ENCODE results near the gene SLC17A5.
"Not testable (repeated sequence)": the region's sequence is repeated elsewhere in the genome, so short reads cannot be mapped to it uniquely, and the experiment has no call there.

SLC17A5 gene

DNA sequence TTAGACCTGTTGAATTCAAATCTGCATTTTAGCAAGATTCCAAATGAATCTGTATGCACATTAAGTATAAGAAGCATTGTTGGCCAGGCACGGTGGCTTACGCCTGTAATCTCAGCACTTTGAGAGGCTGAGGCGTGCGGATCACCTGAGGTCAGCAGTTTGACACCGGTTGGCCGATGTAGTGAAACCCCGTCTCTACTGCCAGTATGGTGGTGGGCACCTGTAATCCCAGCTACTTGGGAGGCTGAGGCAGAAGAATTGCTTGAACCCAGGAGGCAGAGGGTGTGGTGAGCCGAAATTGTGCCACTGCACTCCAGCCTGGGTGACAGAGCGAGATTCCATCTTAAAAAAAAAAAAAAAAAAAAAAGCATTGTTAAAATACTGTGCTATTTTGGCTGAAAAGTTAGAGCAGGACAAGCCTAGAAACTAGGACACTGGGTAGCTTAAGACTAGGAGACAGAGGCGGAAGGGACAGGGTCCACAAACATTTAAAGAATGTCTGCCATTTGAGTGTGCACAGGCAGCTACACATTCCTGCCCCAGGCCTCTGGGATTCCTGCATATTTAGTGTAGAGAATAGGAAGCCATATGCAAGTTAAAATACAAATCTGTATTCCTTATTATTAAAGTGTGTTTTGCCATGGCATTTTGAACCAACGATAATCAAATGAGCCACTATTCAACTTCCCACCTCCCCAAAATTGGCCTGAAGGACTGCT lies 87.9 kb downstream of the SLC17A5 start:
- no peak for DNase-seq

DNA sequence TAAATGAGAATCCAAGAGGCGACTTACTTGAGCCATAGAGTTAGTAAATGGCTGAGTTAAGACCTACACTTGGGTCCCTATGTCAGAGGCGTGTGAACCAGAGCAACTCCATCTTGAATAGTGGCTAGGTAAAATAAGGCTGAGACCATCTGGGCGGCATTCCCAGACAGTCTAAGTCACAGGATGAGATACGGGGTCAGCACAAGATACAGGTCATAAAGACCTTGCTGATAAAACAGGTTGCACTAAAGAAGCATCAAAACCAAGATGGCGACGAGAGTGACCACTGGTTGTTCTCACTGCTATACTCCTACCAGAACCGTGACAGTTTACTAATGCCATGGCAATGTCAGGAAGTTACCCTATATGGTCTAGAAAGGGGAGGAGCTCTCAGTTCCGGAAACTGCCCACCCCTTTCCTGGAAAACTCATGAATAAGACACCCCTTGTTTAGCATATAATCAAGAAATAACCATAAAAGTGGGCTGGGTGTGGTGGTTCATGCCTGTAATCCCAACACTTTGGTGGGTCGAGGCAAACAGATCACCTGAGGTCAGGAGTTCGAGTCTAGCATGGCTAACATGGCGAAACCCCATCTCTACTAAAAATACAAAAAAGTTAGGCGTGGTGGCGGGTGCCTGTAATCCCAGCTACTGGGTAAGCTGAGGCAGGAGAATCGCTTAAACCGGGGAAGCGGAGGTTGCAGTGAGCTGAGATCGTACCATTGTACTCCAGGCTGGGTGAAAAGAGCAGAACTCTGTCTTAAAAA lies 89.0 kb downstream of the SLC17A5 start:
- no peak for DNase-seq

DNA sequence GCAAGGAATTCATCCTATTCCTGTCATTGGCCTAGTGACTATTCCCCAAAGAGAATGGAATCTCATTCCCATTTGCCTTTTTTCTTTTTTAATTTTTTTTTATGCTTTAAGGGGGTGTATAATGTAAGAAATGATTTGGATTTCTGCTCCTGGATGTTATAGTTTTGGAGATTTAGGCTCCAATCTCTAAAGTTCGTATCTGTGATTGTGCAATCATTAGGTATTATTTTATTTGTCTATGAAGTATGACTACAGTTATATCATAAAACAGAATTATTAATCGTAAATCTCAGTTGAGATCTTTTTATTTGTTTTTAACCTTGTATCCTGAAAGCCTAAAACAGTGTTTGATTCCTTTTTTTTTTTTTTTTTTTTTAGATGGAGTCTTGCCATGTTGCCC lies 91.2 kb downstream of the SLC17A5 start:
- DNase-seq = no peak

DNA sequence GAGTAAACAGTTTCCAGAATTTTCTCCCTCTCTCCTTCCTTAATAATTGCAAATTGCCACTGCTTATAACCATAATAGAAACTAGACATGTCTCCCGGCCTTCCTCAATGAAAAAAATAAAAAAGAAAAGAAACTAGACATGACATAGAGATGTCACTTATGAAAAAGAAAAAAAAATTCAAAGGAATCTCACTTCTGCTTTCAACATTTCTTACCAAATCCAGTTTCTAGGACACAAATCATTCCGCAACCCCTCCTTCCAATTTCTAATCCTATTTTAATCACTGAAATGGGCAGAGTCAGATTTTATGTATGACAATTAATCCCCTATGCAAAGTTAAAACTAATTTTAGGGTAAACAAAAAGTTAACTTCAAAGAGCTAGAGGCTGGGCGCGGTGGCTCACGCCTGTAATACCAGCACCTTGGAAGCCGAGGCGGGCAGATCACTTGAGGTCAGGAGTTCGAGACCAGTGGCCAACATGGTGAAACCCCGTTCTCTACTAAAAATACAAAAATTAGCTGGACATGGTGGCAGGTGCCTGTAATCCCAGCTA lies 92.9 kb downstream of the SLC17A5 start:
- no peak for DNase-seq

DNA sequence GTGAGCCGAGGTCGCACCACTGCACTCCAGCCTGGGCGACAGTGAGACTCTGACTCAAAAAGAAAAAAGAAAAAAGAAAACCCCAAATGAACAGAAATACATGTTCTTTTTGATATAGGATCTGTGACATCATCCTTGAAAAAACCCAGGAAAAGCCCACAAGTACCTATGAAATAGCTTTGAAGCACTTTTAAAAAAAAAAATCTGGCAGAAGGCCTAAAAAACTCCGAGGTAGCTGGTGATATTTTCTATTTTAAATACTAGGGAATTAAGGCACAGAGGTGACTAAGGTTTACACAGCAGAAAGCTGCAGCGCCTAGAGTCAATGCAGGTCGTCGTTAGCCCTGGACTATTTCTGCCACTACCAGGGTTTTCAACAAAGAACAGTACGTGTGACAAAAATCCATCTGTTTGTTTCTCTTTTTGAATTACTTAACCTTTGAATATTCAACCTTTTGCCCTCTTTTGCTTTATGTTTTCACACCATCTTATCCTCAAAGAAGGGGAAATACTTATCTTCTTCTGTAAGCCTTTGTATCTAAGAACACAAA lies 93.5 kb downstream of the SLC17A5 start:
- DNase-seq = no peak

DNA sequence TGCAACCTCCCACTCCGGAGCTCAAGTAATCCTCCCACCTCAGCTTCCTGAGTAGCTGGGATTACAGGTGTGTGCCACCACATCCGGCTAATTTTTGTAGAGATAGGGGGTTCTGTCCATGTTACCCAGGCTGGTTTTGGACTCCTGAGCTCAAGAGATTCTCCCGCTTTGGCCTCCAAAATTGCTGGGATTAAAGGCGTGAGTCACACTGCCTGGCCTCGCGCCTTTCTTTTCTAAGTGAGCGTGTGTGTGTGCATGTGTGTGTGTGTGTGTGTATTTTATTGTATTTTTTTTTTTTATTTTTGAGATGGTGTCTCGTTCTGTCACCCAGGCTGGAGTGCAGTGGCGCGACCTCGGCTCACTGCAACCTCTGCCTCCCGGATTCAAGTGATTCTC lies 94.4 kb downstream of the SLC17A5 start:
- DNase-seq = not testable (repeated sequence)

DNA sequence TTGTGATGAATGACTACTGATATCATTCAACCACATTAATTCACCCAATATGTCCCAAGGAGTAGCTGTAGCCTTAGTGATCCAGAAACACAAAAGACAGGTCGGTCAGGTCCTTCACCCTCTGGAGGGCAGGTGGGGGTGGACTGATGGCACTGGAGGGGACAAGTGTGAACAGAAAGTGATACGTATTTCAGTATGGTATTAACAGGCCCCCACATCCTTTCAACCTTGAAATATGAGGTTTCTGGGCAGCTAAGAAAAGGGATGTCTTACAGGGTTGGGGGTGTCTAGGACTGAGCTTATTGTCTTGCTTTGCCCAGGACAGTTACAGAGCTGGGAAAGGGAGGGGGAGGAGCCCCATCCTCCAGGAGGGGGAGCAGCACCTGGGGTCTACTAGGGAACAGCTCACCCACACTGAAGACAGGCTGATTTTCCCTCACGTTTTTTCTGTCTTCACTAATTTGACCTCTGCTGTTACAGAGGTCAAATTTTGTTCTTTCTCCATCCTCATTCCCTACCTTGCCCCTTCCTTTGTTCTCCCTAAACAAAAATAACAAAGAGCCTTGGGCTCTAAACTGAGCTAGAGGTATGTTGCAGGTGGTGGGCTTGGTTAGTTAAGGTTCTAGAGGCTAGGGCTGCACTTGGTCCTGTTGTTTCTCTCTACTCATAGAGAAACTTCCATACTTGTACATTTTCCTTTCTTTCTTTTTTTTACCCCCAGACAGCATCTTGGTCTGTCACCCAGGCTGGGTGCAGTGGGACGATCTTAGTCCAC lies 95.0 kb downstream of the SLC17A5 start:
- DNase-seq = no peak

DNA sequence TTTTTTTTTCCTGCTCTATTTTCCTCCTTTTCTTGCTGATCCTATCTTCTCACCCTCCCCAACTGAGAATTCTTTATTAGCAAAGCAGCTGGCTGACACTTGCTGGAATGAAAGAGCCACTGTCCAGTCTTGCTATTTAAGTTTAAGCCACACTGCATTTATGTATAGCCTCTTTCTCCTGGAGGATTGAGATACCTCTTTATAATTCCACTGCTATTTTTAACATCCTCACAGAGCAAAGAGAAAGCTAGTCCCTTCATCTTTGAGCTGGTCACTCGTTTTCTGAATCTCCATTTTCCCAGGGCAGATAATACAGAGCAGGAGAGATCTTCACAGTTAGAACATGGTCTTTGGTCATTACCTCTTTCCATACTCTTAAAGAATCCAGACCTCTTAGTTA lies 97.0 kb downstream of the SLC17A5 start:
- DNase-seq = no peak

DNA sequence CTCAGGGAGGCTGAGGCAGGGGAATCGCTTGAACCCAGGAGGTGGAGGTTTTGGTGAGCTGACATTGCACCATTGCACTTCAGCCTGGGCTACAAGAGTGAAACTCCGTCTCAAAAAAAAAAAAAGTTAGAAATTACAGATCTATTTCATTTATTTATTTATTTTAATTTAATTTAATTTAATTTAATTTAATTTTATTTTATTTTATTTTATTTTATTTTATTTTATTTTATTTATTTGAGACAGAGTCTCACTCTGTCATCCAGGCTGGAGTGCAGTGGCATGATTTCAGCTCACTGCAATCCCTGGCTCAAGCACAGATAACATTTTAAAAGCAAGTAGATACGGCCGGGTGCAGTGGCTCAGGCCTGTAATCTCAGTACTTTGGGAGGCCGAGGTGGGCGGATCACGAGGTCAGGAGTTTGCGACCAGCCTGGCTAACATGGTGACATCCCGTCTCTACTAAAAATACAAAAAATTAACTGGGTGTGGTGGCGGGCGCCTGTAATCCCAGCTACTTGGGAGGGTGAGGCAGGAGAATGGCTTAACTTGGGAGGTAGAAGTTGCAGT lies 98.3 kb downstream of the SLC17A5 start:
- not testable (repeated sequence) for DNase-seq

DNA sequence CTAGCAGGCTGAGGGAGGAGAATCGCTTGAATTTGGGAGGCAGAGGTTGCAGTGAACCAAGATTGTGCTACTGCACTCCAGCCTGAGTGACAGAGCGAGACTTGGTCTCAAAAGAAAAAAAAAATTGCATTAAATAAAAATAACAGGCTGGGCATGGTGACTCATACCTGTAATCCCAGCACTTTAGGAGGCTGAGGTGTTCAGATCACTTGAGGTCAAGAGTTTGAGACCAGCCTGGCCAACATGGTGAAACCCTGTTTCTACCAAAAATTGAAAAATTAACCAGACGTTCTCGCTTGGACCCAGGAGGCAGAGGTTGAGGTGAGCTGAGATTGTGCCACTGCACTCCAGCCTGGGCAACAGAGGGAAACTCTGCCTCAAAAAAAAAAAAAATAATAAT lies 102.7 kb downstream of the SLC17A5 start:
- DNase-seq = not testable (repeated sequence)

DNA sequence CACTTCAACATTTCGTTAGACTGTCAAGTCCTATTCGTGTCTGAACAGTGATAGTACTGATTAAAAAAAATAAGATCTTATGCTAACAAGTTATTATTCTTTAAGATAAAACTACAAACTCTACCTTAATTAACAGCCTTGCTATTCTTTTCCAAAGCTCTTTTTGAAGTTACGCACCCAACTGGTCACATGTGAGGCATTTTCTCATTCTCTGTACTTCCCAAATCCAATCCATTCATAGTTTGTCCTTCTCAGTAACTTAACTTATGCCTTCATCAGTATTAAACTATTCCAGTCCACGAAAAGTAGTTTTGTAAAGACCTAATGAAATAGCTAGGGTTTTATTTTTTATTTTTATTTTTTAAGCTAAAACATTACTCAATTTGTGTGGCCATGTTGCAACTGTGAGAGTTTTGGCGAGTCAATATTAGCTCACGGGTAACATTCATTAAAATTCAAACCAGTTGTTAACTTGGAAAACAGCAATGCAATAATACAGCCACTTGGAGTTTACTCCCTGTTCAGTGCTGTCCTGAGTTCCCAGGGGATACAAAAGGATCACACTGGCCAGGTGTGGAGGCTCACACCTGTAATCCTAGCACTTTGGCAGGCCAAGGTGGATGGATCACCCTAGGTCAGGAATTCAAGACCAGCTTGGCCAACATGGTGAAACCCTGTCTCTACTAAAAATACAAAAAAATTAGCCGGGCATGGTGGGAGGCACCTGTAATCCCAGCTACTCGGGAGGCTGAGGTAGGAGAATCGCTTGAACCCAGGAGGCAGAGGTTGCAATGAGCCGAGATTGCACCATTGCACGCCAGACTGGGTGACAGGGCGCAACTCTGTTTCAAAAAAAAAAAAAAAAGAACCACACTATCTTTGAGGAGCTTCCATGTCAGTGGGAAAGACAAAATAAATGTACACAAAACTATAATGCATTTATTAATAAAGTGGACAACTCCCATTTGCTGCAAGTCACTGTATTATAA lies 105.0 kb downstream of the SLC17A5 start:
- no peak for DNase-seq

DNA sequence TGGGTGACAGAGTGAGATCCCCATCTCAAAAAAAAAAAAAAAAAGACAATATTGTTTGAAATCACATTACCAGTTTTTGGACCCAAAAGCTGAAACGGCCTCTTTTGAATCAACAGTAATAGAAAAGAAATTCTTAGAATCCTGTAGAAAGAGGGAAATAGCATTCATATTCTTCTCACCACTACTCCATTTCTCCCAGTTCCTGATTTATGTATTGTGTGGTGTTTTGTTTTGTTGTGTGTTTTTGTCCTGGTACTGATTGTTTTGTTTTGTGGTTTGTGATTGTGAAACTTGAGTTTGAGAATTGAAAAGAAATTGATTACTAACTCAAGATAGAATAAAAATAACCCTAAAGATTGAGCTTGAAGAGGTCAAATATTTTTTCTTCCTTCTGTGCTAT lies 106.8 kb downstream of the SLC17A5 start:
- no peak for DNase-seq

Data from CD4-positive, alpha-beta T cell treated with Interleukin-10 for 1 hour (primary cell).